ENCODE results near the gene ANK2. TPM values are rescaled to one million over a fixed set of nuclear protein-coding genes. Genes with fewer than 3 reads are reported as not detected.

ANK2 gene
- total and polyA plus RNA-seq, 2 experiments from 2014 or later = 7.7 to 40.4 TPM

- no peak for DNase-seq (ENCODE audit: low spot score)
- H3K4me3 Mint-ChIP-seq = no peak overlapping the region
Measured at GRCh38 chr4:113008716-113009115, 40.7 kb upstream of the ANK2 start.

More at GRCh38 chr4:113008716-113009115, 40.7 kb upstream of the ANK2 start:
- no peaks in the 10 kb centered on the region for H3K79me2 ChIP-seq (replicated peaks; ENCODE audit: insufficient read depth)
- peaks cover 3% of the 10 kb centered on the region; the same call in 1 of the 3 replicates for H3K4me1 Mint-ChIP-seq
- no peak overlapping the region for H3K4me3 ChIP-seq
- no peaks in the 10 kb centered on the region for H3K9me3 Mint-ChIP-seq
- no peaks in the 10 kb centered on the region for H3K36me3 ChIP-seq (ENCODE audit: insufficient read depth)
- H3K27me3 ChIP-seq (ENCODE audit: insufficient read depth) = no peaks in the 10 kb centered on the region
- peak overlapping the region; percentile 8; the same call in 1 of the 2 replicates for H3K27ac ChIP-seq (ENCODE audit: low read depth)
- H3K27me3 Mint-ChIP-seq (ENCODE audit: insufficient read depth, low read depth, poor library complexity) = no peaks in the 10 kb centered on the region
- ATAC-seq = no peak
- no peaks in the 10 kb centered on the region for H3K9me2 ChIP-seq (ENCODE audit: insufficient read depth)
- no peaks in the 10 kb centered on the region for H3K4me1 ChIP-seq (ENCODE audit: insufficient read depth)
- no peak overlapping the region for H3K27ac Mint-ChIP-seq
- no peak overlapping the region for H2AFZ ChIP-seq
- H4K20me1 ChIP-seq (replicated peaks; ENCODE audit: insufficient read depth) = no peaks in the 10 kb centered on the region
- no peak overlapping the region for H3K4me2 ChIP-seq
- TF ChIP-seq, protein P1, sequence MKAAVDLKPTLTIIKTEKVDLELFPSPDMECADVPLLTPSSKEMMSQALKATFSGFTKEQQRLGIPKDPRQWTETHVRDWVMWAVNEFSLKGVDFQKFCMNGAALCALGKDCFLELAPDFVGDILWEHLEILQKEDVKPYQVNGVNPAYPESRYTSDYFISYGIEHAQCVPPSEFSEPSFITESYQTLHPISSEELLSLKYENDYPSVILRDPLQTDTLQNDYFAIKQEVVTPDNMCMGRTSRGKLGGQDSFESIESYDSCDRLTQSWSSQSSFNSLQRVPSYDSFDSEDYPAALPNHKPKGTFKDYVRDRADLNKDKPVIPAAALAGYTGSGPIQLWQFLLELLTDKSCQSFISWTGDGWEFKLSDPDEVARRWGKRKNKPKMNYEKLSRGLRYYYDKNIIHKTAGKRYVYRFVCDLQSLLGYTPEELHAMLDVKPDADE (IDR thresholded peaks at IDR 0.05) = no peak
- TF ChIP-seq ZNF114 (CRISPR knock-in tag; IDR thresholded peaks at IDR 0.05) = no peak
- no peak for TF ChIP-seq REST (IDR thresholded peaks at IDR 0.05; ENCODE audit: unreplicated experiment)
- no peak for TF ChIP-seq JUNB (IDR thresholded peaks at IDR 0.05; ENCODE audit: unreplicated experiment)
- TF ChIP-seq EZH2phosphoT487 (IDR thresholded peaks at IDR 0.05; ENCODE audit: unreplicated experiment) = no peak
- no peak for TF ChIP-seq ZNF462 (CRISPR knock-in tag; IDR thresholded peaks at IDR 0.05)
- no peak for TF ChIP-seq CREB1 (CRISPR knock-in tag; IDR thresholded peaks at IDR 0.05; ENCODE audit: low read depth)
- TF ChIP-seq ZNF331 (CRISPR knock-in tag; IDR thresholded peaks at IDR 0.05; ENCODE audit: low read depth) = no peak
- no peak for TF ChIP-seq CTCF (conservative IDR thresholded peaks at IDR 0.05; ENCODE audit: low read depth in 2 of 2)
- no peak for TF ChIP-seq STAT1 (IDR thresholded peaks at IDR 0.05; ENCODE audit: unreplicated experiment)
- TF ChIP-seq EZH2 (IDR thresholded peaks at IDR 0.05; ENCODE audit: low read depth, unreplicated experiment) = no peak
- no peak for TF ChIP-seq NANOG (IDR thresholded peaks at IDR 0.05; ENCODE audit: borderline replicate concordance)
- 0 out of 2 replicates have a peak, but pooled peaks cover 3% of the 10 kb centered on the region for H3F3A ChIP-seq (replicated peaks; ENCODE audit: low read depth)
- H3K36me3 Mint-ChIP-seq (ENCODE audit: low read depth) = no peaks in the 10 kb centered on the region
